IPS-20b (cell line): Measurements from ENCODE around the gene SH3PXD2A.

Source experiments
- H3K27ac ChIP-seq: one replicate; pipeline ENCODE4 v1.5.1; 2013; ENCODE audit warnings: low read length
- H3K27me3 ChIP-seq: 2 replicates; pipeline ENCODE4 v1.6.1; 2013; ENCODE audit warnings: mild to moderate bottlenecking, low read length, inconsistent platforms; ENCODE audit not compliant: insufficient read depth
- H3K36me3 ChIP-seq: 2 replicates; pipeline ENCODE4 v1.6.1; 2013; ENCODE audit warnings: low read depth, mild to moderate bottlenecking, inconsistent platforms, low read length, moderate library complexity; ENCODE audit not compliant: insufficient read depth
- H3K4me1 ChIP-seq: 2 replicates; pipeline ENCODE4 v1.6.1; 2013; ENCODE audit warnings: mild to moderate bottlenecking, control low read depth, inconsistent platforms, low read length, moderate library complexity; ENCODE audit not compliant: insufficient read depth
- H3K4me3 ChIP-seq: 2 replicates; pipeline ENCODE4 v1.5.1; 2013; ENCODE audit warnings: mild to moderate bottlenecking, low read length, inconsistent platforms
- H3K9ac ChIP-seq: 2 replicates; pipeline ENCODE4 v1.6.1; 2013; ENCODE audit warnings: low read depth, mild to moderate bottlenecking, inconsistent platforms, low read length, moderate library complexity
- H3K9me3 ChIP-seq: 2 replicates; pipeline ENCODE4 v1.6.1; 2013; ENCODE audit warnings: mild to moderate bottlenecking, low read depth, low read length, inconsistent platforms; ENCODE audit not compliant: insufficient read depth

SH3PXD2A gene

DNA sequence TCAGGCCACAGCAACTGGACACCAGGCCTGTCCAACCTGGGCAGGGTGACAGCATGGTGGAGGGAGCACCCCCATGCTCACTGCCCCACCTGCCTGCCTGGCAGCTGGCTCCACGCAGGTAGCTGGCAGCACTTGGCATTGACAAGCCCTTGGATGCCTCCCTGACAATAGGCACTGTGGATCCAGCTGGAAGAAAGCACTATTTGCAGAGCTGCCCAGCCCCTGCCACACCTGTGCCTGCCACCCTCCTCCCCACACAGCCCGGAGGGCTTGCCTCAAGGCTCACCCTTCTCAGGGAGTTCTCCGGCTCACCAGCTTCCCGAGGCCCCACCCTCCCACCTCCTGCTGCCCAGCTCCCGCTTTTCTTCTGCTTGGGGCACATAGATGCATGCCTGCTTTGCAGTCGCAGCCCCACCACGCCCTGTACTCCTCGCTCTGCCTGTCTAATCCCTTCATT is 201.8 kb downstream of the SH3PXD2A start:
- Histone ChIP-seq H3K27me3 (no peaks in the 10 kb centered on the region), H3K4me3 (no peak overlapping the region), H3K4me1 (peaks cover 6% of the 10 kb centered on the region; the same call in 1 of the 2 replicates), H3K9me3 (peaks cover 3% of the 10 kb centered on the region; the same call in 1 of the 2 replicates), H3K27ac (no peak overlapping the region), H3K36me3 (peaks cover 9% of the 10 kb centered on the region; the same call in 1 of the 2 replicates), H3K9ac (no peak overlapping the region)

DNA sequence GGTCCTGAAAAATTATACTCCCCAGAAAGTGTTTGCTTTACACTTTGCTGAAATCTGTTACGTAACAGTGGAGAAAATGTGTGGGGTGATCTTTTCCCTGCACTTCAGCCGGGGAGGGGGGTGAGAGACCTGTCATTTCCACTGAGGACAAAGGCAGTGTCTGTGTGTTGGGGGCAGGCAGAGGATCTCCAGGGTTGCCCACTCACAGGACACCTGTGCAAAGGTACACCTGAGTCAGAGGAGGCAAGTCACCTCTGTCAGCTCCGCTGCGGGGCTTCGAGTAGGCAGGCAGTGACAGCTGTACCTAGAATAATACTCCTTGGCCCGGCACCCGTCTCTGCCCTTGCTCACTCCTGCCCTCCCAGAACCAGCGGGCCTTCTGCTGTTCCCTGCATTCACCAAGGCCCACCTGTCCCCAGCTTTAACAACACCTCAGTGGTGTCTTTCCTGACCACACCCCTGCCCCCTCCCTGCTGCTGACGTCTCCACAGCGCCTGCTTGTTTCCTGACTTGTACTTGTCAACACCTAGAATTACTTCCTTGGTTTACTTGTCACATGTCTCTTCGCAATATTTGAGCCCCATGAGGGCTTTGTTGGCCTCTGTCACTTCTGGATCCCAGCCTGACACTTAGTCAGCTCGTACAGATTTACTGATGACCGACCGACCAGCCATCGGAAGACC is 202.6 kb downstream of the SH3PXD2A start:
- H3K36me3 ChIP-seq, result peaks cover 9% of the 10 kb centered on the region; the same call in 1 of the 2 replicates

GRCh38 chr10:103651783-103652476 is 203.4 kb downstream of the SH3PXD2A start:
- Histone ChIP-seq H3K9ac (no peak overlapping the region), H3K9me3 (no peaks in the 10 kb centered on the region), H3K27me3 (no peaks in the 10 kb centered on the region), H3K27ac (no peak overlapping the region), H3K4me3 (no peak overlapping the region), H3K4me1 (peaks cover 15% of the 10 kb centered on the region; the same call in 1 of the 2 replicates), H3K36me3 (peaks cover 7% of the 10 kb centered on the region; the same call in 1 of the 2 replicates)

More for the DNA sequence above, 202.6 kb downstream of the SH3PXD2A start:
- H3K27me3 ChIP-seq, result no peaks in the 10 kb centered on the region
- peaks cover 13% of the 10 kb centered on the region; the same call in 1 of the 2 replicates for H3K4me1 ChIP-seq
- no peak overlapping the region for H3K27ac ChIP-seq
- H3K9me3 ChIP-seq, result peaks cover 3% of the 10 kb centered on the region; the same call in 1 of the 2 replicates
- no peak overlapping the region for H3K9ac ChIP-seq
- H3K4me3 ChIP-seq, result no peak overlapping the region

GRCh38 chr10:103651333-103651732 is 204.0 kb downstream of the SH3PXD2A start:
- Histone ChIP-seq H3K9ac (0 out of 2 replicates have a peak overlapping the region, but pooled peaks have one; percentile 29), H3K36me3 (0 out of 2 replicates have a peak, but pooled peaks cover 7% of the 10 kb centered on the region), H3K9me3 (no peaks in the 10 kb centered on the region), H3K27me3 (no peaks in the 10 kb centered on the region), H3K4me1 (peaks cover 15% of the 10 kb centered on the region; the same call in 1 of the 2 replicates), H3K27ac (peak overlapping the region; percentile 40), H3K4me3 (no peak overlapping the region)

- H3K36me3 ChIP-seq, result 0 out of 2 replicates have a peak, but pooled peaks cover 3% of the 10 kb centered on the region
- no peak overlapping the region for H3K27ac ChIP-seq
- no peaks in the 10 kb centered on the region for H3K9me3 ChIP-seq
Observed at GRCh38 chr10:103649654-103650423, 205.5 kb downstream of the SH3PXD2A start.

GRCh38 chr10:103648636-103649532 is 206.5 kb downstream of the SH3PXD2A start:
- Histone ChIP-seq H3K4me3 (no peak overlapping the region), H3K27me3 (no peaks in the 10 kb centered on the region), H3K4me1 (peaks cover 15% of the 10 kb centered on the region; the same call in 1 of the 2 replicates), H3K27ac (no peak overlapping the region), H3K36me3 (0 out of 2 replicates have a peak, but pooled peaks cover 3% of the 10 kb centered on the region), H3K9ac (peak overlapping the region; percentile 23; the same call in 1 of the 2 replicates), H3K9me3 (no peaks in the 10 kb centered on the region)

More at GRCh38 chr10:103649654-103650423, 205.5 kb downstream of the SH3PXD2A start:
- Histone ChIP-seq H3K4me1 (peaks cover 15% of the 10 kb centered on the region; the same call in 1 of the 2 replicates), H3K27me3 (no peaks in the 10 kb centered on the region), H3K4me3 (no peak overlapping the region), H3K9ac (no peak overlapping the region)

- H3K27me3 ChIP-seq, result no peaks in the 10 kb centered on the region
- no peaks in the 10 kb centered on the region for H3K9me3 ChIP-seq
- peak overlapping the region; percentile 23; the same call in 1 of the 2 replicates for H3K9ac ChIP-seq
- 0 out of 2 replicates have a peak, but pooled peaks cover 3% of the 10 kb centered on the region for H3K36me3 ChIP-seq
- H3K27ac ChIP-seq, result no peak overlapping the region
- peaks cover 15% of the 10 kb centered on the region; the same call in 1 of the 2 replicates for H3K4me1 ChIP-seq
- no peak overlapping the region for H3K4me3 ChIP-seq
Observed at GRCh38 chr10:103648251-103648635, 207.1 kb downstream of the SH3PXD2A start.

- peaks cover 11% of the 10 kb centered on the region; the same call in 1 of the 2 replicates for H3K4me1 ChIP-seq
- no peak overlapping the region for H3K9ac ChIP-seq
- H3K27me3 ChIP-seq, result no peaks in the 10 kb centered on the region
- 0 out of 2 replicates have a peak, but pooled peaks cover 3% of the 10 kb centered on the region for H3K36me3 ChIP-seq
- no peak overlapping the region for H3K4me3 ChIP-seq
- no peak overlapping the region for H3K27ac ChIP-seq
- H3K9me3 ChIP-seq, result no peaks in the 10 kb centered on the region
Observed at GRCh38 chr10:103646304-103646703, 209.1 kb downstream of the SH3PXD2A start.

DNA sequence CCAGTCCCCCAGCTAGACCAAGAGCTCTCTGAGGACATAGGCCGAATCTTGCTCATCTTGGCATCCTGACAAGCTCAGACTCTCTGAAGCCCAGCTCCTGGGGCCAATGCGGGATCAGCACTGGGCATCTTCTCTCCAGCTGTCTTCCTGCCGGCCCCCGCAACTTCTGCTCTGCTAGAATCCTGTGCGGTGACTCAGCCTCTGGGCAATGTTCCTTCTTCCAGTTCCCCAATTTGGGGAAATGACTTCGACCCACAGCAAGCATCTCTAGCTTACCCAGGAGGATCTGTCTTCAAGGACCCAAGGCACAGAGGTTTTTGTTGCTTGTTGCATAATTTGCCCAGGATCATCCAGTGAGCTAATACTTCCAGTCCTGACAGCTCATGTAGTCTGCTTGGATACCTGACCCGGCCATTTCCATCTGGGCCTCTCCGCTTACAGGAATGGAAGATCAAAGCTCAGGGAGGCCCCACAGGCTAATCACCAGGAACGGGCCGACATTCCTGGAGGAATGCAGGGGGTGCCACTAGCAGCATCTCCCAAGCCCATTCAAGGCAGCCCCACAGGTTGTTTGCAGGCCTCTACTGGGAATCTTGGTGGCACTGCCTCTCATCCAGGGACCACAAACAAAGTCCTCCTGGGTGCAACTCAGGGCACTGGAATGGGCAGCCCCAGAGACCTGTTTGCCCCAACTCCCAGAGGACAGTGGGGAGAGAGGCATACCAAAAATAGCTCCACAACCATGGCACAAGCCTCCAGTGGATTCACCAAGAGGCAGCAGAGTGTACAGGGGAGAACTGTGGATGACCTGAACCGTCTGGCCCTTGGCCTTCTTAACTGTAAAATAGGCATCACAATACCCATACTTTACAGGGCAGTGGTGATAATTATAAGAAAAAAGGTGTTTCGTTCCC is 210.0 kb downstream of the SH3PXD2A start:
- Histone ChIP-seq H3K4me3 (no peak overlapping the region), H3K9me3 (no peaks in the 10 kb centered on the region), H3K27me3 (no peaks in the 10 kb centered on the region), H3K36me3 (0 out of 2 replicates have a peak, but pooled peaks cover 3% of the 10 kb centered on the region), H3K27ac (no peak overlapping the region), H3K9ac (no peak overlapping the region), H3K4me1 (peaks cover 11% of the 10 kb centered on the region; the same call in 1 of the 2 replicates)

- no peaks in the 10 kb centered on the region for H3K27me3 ChIP-seq
- H3K9ac ChIP-seq, result no peak overlapping the region
- no peaks in the 10 kb centered on the region for H3K9me3 ChIP-seq
- H3K27ac ChIP-seq, result no peak overlapping the region
- H3K4me3 ChIP-seq, result no peak overlapping the region
- H3K36me3 ChIP-seq, result 0 out of 2 replicates have a peak, but pooled peaks cover 3% of the 10 kb centered on the region
- H3K4me1 ChIP-seq, result peaks cover 7% of the 10 kb centered on the region; the same call in 1 of the 2 replicates
Observed at GRCh38 chr10:103643381-103643780, 212.0 kb downstream of the SH3PXD2A start.
